Stimulated activated CD4-positive, alpha-beta T cell treated with anti-CD3 and anti-CD28 coated beads, Interleukin-12 subunit alpha, Interleukin-12 subunit beta, amount 100 ng/mL, for 24 hours (primary cell): Measurements from ENCODE around the gene TRAPPC14.
"Not testable (repeated sequence)": the region's sequence is repeated elsewhere in the genome, so short reads cannot be mapped to it uniquely, and the experiment has no call there.

Experiments used
- DNase-seq, 2 experiments: peaks; one replicate each; pipeline ENCODE4 v3.0.0-alpha.2; 2020; ENCODE audit warnings: low read depth in 2 of 2

Gene TRAPPC14

DNA sequence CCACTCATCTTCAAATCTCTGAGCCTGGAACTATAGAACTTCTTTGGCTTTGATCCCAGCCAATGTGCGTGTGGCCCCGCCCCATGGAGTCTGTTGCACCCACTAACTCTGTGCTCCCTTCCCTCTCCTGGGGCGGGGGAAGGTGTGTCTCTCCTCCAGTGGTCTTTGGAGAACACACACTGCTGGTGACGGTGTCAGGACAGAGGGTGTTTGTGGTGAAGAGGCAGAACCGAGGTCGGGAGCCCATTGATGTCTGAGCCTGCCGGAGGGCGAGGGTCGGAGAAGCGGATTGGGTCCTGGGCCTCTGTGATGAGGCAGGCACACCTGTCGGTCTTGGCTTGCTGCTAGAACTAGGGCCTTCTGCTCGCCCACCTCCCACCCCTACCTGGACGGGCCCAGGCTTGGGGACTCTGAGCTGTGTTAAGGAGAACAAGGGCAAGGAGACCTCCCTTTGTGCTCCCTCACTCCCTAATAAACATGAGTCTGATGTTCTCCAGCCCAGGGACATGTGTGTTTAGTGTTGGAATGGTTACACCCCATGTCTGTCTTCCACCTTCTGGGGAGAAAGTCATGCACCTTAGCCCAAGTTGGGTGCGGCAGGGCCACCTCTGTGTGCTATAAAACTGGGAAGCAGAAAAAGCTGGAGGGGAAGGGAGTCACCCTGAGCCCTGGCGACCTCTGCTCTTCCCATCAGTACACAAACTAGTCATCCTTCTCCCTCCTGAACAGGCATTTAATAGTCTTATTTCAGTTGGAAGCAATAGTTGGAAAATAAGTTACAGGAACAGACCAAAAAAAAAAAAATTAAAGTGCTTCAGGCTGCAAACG is 4.6 kb downstream of the TRAPPC14 start:
- no peak for DNase-seq

DNA sequence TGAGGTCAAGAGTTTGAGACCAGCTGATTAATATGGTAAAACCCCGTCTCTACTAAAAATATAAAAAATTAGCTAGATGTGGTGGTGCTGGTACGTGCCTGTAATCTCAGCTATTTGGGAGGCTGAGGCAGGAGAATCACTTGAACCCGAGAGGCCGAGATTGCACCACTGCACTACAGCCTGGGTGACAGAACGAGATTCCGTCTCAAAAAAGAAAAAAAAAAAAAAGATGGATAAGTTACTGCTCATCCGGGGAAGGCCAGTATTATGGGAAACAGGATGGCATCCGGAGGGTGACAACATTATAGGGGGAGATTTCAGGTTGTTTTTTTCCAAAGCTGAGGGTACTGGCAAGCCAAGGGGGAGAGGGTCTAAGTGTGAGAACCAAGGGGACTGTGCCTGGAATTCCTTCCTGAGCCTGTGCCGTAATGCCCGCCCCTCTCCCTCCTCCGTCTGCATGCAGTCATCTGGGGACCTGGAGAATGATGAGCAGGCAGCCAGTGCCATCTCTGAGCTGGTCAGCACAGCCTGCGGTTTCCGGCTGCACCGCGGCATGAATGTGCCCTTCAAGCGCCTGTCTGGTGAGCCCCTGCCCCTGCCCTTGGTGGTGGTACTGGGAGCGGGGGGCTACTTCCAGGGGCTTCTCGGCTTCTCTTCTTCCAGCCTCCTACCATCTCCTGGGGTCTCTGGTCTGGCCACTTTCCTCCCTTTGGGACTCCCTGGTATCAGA is 5.4 kb downstream of the TRAPPC14 start:
- no peak for DNase-seq

DNA sequence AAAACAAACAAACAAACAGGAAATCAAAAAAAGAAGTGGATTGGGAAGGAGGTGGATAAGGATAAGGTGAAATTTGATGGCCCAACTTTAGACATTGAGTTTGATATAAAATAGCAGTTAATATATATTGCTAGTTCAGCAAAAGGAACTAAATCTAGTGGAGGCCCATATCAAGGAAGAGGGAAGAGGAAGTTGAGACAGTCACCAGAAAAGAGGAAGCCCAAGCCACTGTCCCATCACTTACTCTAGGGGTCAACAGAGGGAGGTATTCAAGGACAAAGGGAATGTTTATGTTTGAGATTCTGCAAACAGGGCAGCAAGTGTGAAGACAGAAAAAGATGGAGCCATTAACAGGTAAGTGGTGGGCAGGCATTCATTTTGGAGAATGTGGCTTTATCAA is 6.1 kb downstream of the TRAPPC14 start:
- no peak for DNase-seq

DNA sequence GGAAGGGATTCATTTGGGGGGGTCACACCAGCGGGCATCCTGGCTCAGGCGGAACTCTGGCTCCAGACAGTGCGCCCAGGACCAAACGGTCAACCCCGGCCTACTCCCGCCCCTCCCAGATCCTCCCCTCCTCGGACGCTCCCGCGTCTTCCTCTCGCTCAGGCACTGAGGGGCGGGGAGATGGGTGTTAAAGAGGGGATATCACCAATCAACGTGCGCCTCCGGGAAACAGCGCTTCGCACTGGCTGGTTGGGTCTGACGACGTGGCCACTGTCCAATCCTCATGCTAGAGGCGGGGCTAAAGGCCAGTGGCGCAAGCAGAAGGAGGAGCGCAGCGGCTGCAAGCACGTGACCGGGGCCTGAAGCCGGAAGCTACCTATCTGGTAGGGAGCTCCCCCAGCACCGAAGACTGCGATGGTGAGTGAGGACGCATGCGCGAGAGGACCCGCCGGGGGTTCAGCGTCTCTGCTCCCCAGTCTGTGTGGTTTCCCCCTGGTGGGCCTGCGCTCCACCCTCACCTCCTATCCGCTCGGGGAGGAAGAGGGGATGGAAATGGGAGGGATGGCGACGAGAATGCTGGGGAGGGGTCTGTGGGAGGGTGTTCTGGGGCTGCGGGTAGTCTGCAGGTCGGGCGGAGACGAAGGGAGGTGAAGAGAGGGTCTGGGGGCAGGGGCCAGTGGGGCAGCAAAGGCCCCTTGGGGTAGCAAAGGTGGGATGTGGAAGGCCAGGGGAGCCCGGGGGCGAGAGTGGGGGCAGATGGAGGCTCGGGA is 9.8 kb downstream of the TRAPPC14 start, which contains the start of gene LAMTOR4:
Gene LAMTOR4, plus strand, starts transcription at position 360 of the 770 bp plus-strand sequence. Its CDS starts 55 bp downstream, at position 415.
- DNase-seq, result peak; percentile 91 to 97

GRCh38 chr7:100148225-100148558 is 10.3 kb downstream of the TRAPPC14 start:
- no peak for DNase-seq

- no peak for DNase-seq
Observed at GRCh38 chr7:100147278-100147677, 11.2 kb downstream of the TRAPPC14 start.

- DNase-seq, result not testable (repeated sequence)
Observed at GRCh38 chr7:100146350-100146749, 12.2 kb downstream of the TRAPPC14 start.

- DNase-seq, result no peak
Observed at GRCh38 chr7:100142461-100142860, 16.1 kb downstream of the TRAPPC14 start.

GRCh38 chr7:100141555-100141949 is 17.0 kb downstream of the TRAPPC14 start:
- DNase-seq, result no peak

- DNase-seq, result no peak
Observed at GRCh38 chr7:100137851-100138760, 20.4 kb downstream of the TRAPPC14 start.

DNA sequence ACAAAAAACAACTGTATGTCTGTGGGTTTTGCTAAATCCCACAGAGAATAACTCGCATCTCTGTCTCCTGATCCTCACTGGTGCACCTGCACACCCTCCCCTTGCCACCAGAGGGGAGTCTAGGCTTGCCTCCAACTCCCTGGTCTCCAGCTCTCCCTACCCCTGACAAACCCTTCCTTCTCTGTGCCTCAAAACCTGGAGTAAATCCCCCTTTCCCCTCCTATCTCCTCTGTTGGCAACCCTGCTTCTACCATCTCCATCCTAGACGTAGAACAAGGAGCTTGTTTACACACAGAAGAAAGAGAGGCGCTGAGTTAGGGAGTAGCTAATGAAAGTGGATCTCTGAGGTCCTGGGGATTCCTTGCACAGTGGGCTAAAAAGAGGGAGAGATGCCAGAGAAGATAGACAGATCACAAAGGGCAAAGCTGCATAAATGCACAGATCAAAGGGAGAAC is 25.8 kb downstream of the TRAPPC14 start:
- DNase-seq, result no peak

GRCh38 chr7:100132126-100132525 is 26.4 kb downstream of the TRAPPC14 start:
- DNase-seq, result no peak

DNA sequence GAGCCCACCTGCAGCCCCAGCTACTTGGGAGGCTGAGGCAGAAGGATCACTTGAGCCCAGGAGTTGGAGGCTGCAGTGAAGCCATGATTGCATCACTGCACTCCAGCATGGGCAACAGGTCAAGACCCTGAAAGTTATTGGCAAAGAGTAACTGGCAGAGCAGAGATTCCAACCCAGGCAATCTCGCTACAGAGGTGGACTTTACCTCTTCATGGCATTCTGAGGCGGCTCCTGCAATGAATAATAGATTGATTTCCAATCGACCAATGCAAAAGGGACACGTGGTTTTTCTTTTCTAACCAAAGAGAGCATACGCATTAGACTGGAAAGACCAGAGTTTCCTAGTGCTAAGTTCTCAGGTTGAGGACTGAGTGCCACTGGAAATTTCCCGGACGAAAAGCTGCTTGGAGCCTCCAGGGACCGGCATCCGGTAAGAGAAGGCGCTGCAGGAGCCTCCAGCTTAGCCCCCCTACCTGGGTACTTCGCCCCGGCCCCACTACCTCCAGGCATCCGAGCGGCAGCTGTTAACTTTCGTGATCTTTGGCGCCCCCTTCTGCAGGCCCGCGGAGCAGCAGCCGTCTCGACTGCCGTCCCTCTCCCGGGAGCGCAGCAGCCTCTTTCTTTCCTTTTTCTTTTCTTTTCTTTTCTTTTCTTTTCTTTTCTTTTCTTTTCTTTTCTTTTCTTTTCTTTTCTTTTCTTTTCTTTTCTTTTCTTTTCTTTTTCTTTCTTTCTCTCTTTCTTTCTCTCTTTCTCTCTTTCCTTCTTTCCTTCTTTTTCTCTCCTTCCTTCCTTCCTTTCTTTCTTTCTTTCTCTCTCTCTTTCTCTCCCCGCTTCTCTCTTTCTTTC is 27.7 kb downstream of the TRAPPC14 start:
- DNase-seq, result peak; percentile 50 to 82

DNA sequence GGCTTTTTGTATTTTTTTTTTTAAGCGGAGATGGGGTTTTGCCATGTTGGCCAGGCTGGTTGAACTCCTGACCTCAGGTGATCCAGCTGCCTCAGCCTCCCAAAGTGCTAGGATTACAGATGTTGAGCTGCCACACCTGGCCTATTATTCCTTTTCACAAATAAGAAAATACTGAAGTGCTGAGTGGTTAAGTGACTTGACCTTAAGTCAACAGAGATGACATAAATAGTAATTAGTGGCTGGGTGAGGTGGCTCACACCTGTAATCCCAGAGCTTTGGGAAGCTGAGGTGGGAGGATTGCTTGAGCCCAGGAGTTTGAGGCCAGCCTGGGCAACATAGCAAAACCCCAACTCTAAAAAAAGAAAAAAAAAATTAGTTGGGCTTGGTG is 28.3 kb downstream of the TRAPPC14 start:
- not testable (repeated sequence) for DNase-seq

DNA sequence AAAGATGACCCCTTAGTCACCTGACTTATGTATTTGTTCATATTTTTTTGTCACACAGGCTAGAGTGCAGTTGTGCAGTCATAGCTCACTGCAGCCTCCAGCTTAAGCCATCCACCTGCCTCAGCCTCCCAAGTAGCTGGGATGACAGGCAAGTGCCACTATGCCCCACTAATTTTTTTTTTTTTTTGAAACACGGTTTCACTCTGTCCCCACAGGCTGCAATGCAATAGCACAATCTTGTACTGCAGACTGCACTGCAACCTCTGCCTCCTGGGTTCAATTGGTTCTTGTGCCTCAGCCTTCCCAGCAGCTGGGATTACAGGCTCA is 29.9 kb downstream of the TRAPPC14 start:
- DNase-seq, result no peak

DNA sequence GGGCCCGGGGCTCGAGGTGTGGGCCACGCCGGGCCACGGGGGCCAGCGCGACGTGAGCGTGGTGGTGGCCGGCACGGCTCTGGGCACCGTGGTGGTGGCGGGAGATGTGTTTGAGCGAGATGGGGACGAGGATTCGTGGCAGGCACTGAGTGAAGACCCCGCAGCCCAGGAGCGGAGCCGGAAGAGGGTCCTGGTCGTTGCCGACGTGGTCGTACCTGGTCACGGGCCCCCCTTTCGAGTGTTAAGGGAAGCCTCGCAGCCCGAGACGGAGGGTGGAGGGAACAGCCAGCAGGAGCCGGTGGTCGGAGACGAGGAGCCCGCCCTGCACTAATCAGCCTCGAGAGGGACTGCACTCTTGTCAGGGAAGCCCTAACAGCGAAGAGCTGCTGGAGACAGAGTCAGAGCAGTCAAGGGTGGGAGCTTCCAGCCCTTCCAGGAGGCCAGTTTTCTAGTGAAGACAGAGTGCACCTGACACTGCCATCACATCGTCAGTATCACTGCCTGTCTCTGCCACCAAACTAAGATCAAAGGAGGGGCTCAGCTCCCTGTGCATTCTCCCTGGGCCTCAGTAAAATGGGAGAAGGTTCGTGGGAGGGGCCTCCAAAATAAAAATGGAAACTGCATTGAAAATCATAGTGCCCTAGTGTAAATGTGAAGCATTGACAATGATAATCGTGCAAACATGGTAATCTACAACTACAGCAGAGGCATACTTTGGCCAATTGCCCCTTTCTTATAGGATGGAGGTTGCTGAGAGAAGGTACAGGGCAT is 30.5 kb downstream of the TRAPPC14 start:
- DNase-seq, result no peak

DNA sequence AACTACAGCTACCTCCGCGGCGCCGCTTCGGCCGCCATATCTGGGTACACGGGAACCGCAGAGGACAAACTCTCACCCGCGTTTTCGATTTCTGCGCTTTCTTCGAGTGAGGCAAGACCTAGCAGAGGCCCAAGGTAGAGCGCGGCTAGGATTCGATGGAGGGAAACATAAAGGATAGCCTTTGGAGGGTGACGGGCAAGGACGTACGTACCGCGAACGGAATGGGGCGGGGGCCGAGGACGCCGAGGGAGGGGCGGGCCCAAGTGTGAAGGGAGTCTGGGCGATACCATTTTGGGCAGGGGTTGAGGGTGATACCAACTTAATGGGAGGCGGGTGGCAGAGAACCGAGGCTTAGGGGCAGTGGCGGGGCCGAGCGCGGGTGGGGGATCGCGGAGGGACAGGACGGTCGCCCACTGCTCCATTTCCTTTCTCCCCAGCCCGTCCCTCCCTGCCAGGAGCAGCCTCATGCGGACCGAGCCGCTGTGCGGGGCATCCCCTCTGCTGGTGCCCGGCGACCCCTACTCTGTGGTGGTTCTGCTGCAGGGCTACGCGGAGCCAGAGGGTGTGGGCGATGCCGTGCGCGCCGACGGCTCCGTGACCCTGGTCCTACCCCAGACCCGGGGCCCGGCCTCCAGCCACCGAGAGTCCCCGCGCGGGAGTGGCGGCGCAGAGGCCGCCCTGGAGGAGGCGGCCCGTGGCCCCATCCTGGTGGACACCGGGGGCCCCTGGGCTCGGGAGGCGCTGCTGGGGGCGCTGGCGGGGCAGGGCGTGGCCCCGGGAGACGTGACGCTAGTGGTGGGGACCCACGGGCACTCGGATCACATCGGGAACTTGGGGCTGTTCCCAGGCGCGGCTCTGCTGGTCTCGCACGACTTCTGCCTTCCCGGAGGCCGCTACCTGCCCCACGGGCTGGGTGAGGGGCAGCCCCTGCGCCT is 31.3 kb downstream of the TRAPPC14 start, which contains the start of gene MBLAC1:
Gene MBLAC1, plus strand, starts transcription at position 37 of the 935 bp plus-strand sequence. Its CDS starts 429 bp downstream, at position 466.
- DNase-seq, result peak; percentile 85 to 92

DNA sequence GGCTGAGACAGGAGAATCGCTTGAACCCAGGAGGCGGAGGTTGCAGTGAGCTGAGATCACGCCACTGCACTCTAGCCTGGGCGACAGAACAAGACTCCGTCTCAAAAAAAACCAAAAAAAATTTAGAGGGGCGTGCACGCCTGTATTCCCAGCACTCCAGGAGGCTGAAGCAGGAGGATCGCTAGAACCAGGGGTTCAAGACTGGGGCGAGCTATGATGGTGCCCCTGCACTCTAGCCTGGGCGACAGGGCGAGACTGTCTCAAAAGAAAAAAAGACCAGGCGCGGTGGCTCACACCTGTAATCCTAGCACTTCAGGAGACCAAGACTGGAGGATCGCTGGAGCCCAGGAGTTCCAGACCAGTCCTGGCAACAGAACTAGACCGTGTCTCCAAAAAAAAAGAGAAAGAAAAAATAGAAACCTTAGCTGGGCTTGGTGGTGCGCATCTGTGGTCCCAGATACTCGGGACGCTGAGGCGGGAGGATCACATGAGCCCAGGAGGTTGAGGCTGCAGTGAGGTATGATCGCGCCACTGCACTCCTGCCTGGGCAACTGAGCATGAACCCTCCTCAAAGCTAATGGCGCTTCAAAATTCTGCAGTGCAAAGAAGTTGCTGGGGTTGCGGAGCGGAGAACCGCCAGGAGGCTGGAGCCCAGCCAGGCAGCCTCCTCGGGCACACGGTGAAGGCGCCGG is 32.1 kb downstream of the TRAPPC14 start:
- no peak for DNase-seq
